ENCODE data around the gene RCAN2. TPM values are rescaled to one million over a fixed set of nuclear protein-coding genes. Genes with fewer than 3 reads are reported as not detected.

Gene RCAN2
- total and polyA plus RNA-seq, 2 donors (not counting 3 experiments of a cell fraction or from before 2014, with no cell fraction given), result 0.07 to 0.33 TPM

DNA sequence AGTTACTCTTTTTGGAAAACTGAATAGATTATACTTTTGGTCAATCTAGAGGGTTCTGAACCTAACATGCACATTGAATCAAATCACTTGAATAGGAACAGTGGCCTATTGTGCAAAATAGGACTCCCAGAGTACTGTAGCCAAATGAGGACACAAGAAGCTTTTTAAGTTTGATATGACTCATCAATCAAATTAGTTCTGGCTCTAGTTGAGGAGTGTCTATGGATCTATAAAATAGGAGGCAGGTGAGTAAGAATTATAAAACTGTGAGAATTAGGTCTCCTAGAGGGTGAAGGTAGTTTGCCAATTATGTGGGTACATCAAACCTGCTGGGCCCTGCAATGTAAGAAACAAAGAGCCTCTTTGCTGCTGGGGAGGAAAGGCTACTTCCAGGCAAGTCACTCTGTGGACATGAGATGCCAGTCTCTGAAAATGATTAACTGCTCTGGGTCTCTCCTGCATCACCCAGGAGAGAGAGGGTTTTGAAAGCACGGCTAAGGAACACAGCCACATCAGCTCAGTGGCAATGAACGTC is 112.3 kb downstream of the RCAN2 start:
- Histone ChIP-seq H3K9ac (replicated peaks; ENCODE audit: extremely low read depth, insufficient read depth, low read length) (no peak overlapping the region), H3K9me1 (replicated peaks; ENCODE audit: control insufficient read depth, extremely low read depth, insufficient read depth, low read length) (no peaks in the 10 kb centered on the region), H3K79me2 (ENCODE audit: control insufficient read depth, insufficient read depth, low read length) (no peaks in the 10 kb centered on the region), H2AFZ (ENCODE audit: low read depth, low read length) (no peak overlapping the region), H3K4me1 (ENCODE audit: control insufficient read depth, extremely low read depth, insufficient read depth, low read length) (no peaks in the 10 kb centered on the region), H3K4me2 (ENCODE audit: insufficient read depth, low read length) (no peak overlapping the region), H3K27ac (ENCODE audit: insufficient read depth, low read depth, low read length) (no peak overlapping the region), H4K20me1 (replicated peaks; ENCODE audit: control insufficient read depth, extremely low read depth, insufficient read depth, low read length) (no peaks in the 10 kb centered on the region), H3K9me3 (replicated peaks; ENCODE audit: control insufficient read depth, insufficient read depth, low read length) (no peaks in the 10 kb centered on the region), H3K36me3 (ENCODE audit: control insufficient read depth in 2 of 2, extremely low read depth in 1 of 2, insufficient read depth in 2 of 2, low read length in 2 of 2) (no peaks in the 10 kb centered on the region), H3K4me3 (replicated peaks in 1 of 3; ENCODE audit: insufficient read depth in 1 of 3, low read depth in 1 of 3, low read length in 3 of 3) (no peak overlapping the region), H3K27me3 (ENCODE audit: control insufficient read depth in 2 of 2, insufficient read depth in 2 of 2, low read length in 2 of 2) (peaks cover 0 to 7% of the 10 kb centered on the region in 2 experiments)
- ChIA-PET CTCF (interaction anchor here (1.1 kb wide), 1 partner anchor 31 kb away, joined by 6 read pairs; no protein-coding TSS in a partner anchor), POLR2A (no interaction called here)
- TF ChIP-seq POLR2AphosphoS5 (IDR thresholded peaks at IDR 0.05; ENCODE audit: insufficient read depth, low read depth, low read length) (no peak), JUN (IDR thresholded peaks at IDR 0.05; ENCODE audit: borderline replicate concordance, insufficient read depth, insufficient read length, low read depth) (no peak), GATA2 (IDR thresholded peaks at IDR 0.05; ENCODE audit: insufficient read depth, insufficient read length, low read depth, low read length) (no peak), MAX (IDR thresholded peaks at IDR 0.05; ENCODE audit: insufficient read depth, insufficient read length) (no peak), MYC (IDR thresholded peaks at IDR 0.05; ENCODE audit: low read depth, low read length) (no peak), POLR2A (IDR thresholded peaks at IDR 0.05; ENCODE audit: low read depth, low read length) (no peak), EZH2 (IDR thresholded peaks at IDR 0.05; ENCODE audit: borderline replicate concordance, low read depth, low read length, severe bottlenecking) (no peak), FOS (IDR thresholded peaks at IDR 0.05; ENCODE audit: borderline replicate concordance, insufficient read depth, low read length) (no peak)
- TF ChIP-seq, protein P1, sequence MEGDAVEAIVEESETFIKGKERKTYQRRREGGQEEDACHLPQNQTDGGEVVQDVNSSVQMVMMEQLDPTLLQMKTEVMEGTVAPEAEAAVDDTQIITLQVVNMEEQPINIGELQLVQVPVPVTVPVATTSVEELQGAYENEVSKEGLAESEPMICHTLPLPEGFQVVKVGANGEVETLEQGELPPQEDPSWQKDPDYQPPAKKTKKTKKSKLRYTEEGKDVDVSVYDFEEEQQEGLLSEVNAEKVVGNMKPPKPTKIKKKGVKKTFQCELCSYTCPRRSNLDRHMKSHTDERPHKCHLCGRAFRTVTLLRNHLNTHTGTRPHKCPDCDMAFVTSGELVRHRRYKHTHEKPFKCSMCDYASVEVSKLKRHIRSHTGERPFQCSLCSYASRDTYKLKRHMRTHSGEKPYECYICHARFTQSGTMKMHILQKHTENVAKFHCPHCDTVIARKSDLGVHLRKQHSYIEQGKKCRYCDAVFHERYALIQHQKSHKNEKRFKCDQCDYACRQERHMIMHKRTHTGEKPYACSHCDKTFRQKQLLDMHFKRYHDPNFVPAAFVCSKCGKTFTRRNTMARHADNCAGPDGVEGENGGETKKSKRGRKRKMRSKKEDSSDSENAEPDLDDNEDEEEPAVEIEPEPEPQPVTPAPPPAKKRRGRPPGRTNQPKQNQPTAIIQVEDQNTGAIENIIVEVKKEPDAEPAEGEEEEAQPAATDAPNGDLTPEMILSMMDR (IDR thresholded peaks at IDR 0.05; ENCODE audit: extremely low read depth in 1 of 2, insufficient read depth in 1 of 2, low read depth in 1 of 2, low read length in 2 of 2), result no peak
- BruUV-seq (replicated peaks), result no TSS peak
- no peak for FAIRE-seq
- no peak for DNase-seq (ENCODE audit: low read depth, low spot score)
- intact Hi-C loops (cut with micrococcal nuclease), result no loop called here
- dilution Hi-C loops (cut with MboI; ENCODE audit: extremely low pct_ligation_motif_present, low sequenced_read_pairs), result no loop called here
